Peyer's patch (tissue), 4 donors: ENCODE measurements around the gene SLC9A5.

Source experiments
- CTCF ChIP-seq, 6 experiments: fragments of 450-650 bp in 4 of 6; fragments of 200-600 bp in 2 of 6; sonication (generic) in 1 of 6; IDR thresholded peaks; one replicate each; pipeline ENCODE4 v1.5.1; 2017 to 2019; ENCODE audit warnings: antibody characterized with exemption in 6 of 6, mild to moderate bottlenecking in 3 of 6, moderate library complexity in 1 of 6
- POLR2A ChIP-seq, 2 donors: fragments of 450-650 bp; IDR thresholded peaks; one replicate each; pipeline ENCODE4 v1.5.1; 2017; ENCODE audit warnings: antibody characterized with exemption in 2 of 2, mild to moderate bottlenecking in 2 of 2, moderate library complexity in 2 of 2

GRCh38 chr16:67287960-67288359 lies 39.2 kb downstream of the SLC9A5 start:
- no peak for TF ChIP-seq CTCF (IDR thresholded peaks at IDR 0.05)
- TF ChIP-seq POLR2A (IDR thresholded peaks at IDR 0.05): no peak
